GM21529 (cell line): ENCODE results near the gene CDH23.

Experiments
- ATAC-seq: cut with Tn5 transposase; IDR thresholded peaks from one replicate; pipeline ENCODE4 v1.9.1; 2021; ENCODE audit not compliant: unreplicated experiment

The CDH23 gene

GRCh38 chr10:71802715-71803488 is 406.2 kb downstream of the CDH23 start:
- ATAC-seq = no peak

GRCh38 chr10:71804077-71804476 is 407.4 kb downstream of the CDH23 start:
- ATAC-seq = no peak

GRCh38 chr10:71805776-71806703 is 409.3 kb downstream of the CDH23 start:
- no peak for ATAC-seq

GRCh38 chr10:71806704-71807556 is 410.2 kb downstream of the CDH23 start:
- ATAC-seq = no peak

GRCh38 chr10:71807557-71808510 is 411.1 kb downstream of the CDH23 start:
- no peak for ATAC-seq

GRCh38 chr10:71809628-71810027 is 412.9 kb downstream of the CDH23 start:
- ATAC-seq = no peak

- no peak for ATAC-seq
These were observed 413.5 kb downstream of the CDH23 start for GRCh38 chr10:71810048-71810750.

GRCh38 chr10:71811351-71811750 is 414.6 kb downstream of the CDH23 start:
- ATAC-seq = no peak

GRCh38 chr10:71812016-71812912 is 415.5 kb downstream of the CDH23 start:
- peak; percentile 59 for ATAC-seq

GRCh38 chr10:71812913-71813590 is 416.3 kb downstream of the CDH23 start:
- no peak for ATAC-seq

- no peak for ATAC-seq
These were observed 418.2 kb downstream of the CDH23 start for GRCh38 chr10:71814922-71815411.

- ATAC-seq = no peak
These were observed 418.9 kb downstream of the CDH23 start for GRCh38 chr10:71815515-71816130.

GRCh38 chr10:71816421-71816851 is 419.7 kb downstream of the CDH23 start:
- no peak for ATAC-seq

- ATAC-seq = no peak
These were observed 420.4 kb downstream of the CDH23 start for GRCh38 chr10:71816936-71817618.

- no peak for ATAC-seq
These were observed 421.3 kb downstream of the CDH23 start for GRCh38 chr10:71817831-71818655.
